ENCODE measurements around the gene AP1G2. TPM values are rescaled to one million over a fixed set of nuclear protein-coding genes. Genes with fewer than 3 reads are reported as not detected.

Gene AP1G2
- total and polyA plus RNA-seq, 2 of the 13 experiments (the other 11 are each of a cell fraction or from before 2014, with no cell fraction given) = 96.9 to 611 TPM

- TF ChIP-seq ZNF614 (CRISPR knock-in tag; IDR thresholded peaks at IDR 0.05; ENCODE audit: borderline replicate concordance) = peak; percentile 99
- TF ChIP-seq GABPB1 (CRISPR knock-in tag; IDR thresholded peaks at IDR 0.05) = peak; percentile 97
- TF ChIP-seq ZBTB34 (CRISPR knock-in tag; IDR thresholded peaks at IDR 0.05) = peak; percentile 99
- TF ChIP-seq HNF1A (IDR thresholded peaks at IDR 0.05; ENCODE audit: low read depth) = no peak
- TF ChIP-seq HNF1A (CRISPR knock-in tag; IDR thresholded peaks at IDR 0.05; ENCODE audit: borderline replicate concordance) = peak; percentile 91; the same call in 1 of the 2 replicates
- 0 out of 4 replicates have a peak, but pooled peaks have one; percentile 3 to 10 for TF ChIP-seq MAFK (conservative IDR thresholded peaks at IDR 0.05 in 1 of 2, IDR thresholded peaks at IDR 0.05 in 1 of 2; ENCODE audit: low read length in 2 of 2)
- TF ChIP-seq NFKB2 (CRISPR knock-in tag; IDR thresholded peaks at IDR 0.05; ENCODE audit: borderline replicate concordance) = peak; percentile 100
- peak; percentile 98; the same call in 1 of the 2 replicates for TF ChIP-seq MZF1 (CRISPR knock-in tag; IDR thresholded peaks at IDR 0.05; ENCODE audit: borderline replicate concordance)
- peak; percentile 81 for TF ChIP-seq PRDM10 (CRISPR knock-in tag; IDR thresholded peaks at IDR 0.05; ENCODE audit: low read depth)
- TF ChIP-seq ZNF644 (CRISPR knock-in tag; IDR thresholded peaks at IDR 0.05; ENCODE audit: low read depth) = 0 out of 2 replicates have a peak, but pooled peaks have one; percentile 43
- TF ChIP-seq GATAD1 (CRISPR knock-in tag; IDR thresholded peaks at IDR 0.05) = peak; percentile 96
- peak; percentile 99 for TF ChIP-seq IKZF4 (CRISPR knock-in tag; IDR thresholded peaks at IDR 0.05; ENCODE audit: borderline replicate concordance, low read depth, not compliant biosample characterization)
- peak; percentile 80 for TF ChIP-seq GMEB2 (CRISPR knock-in tag; IDR thresholded peaks at IDR 0.05; ENCODE audit: low read depth)
- TF ChIP-seq HMG20B (CRISPR knock-in tag; conservative IDR thresholded peaks at IDR 0.05) = peak; percentile 84; the same call in 1 of the 2 replicates
- TF ChIP-seq FOXA1 (IDR thresholded peaks at IDR 0.05) = no peak
- TF ChIP-seq FOXA1 (CRISPR knock-in tag; IDR thresholded peaks at IDR 0.05) = peak; percentile 54
Measured at GRCh38 chr14:23555882-23556699, 11.5 kb downstream of the AP1G2 start, which contains the start of gene THTPA (continued).
